SK-N-SH (cell line): ENCODE measurements around the gene AUTS2. TPM values are rescaled to one million over a fixed set of nuclear protein-coding genes. Genes with fewer than 3 reads are reported as not detected.

Experiments used
- CTCF ChIA-PET: fragments of 300-600, 350-600 bp; formaldehyde crosslinking; extraction: SDS; loops from one replicate; lab custom pipeline; 2021; lab: Yijun Ruan, JAX
- POLR2A ChIA-PET: fragments of 350-600 bp; sonication (Branson Sonifier 250); formaldehyde crosslinking; extraction: SDS; loops from one replicate; lab custom pipeline; 2020; ENCODE audit warnings: antibody characterized with exemption, inconsistent platforms; lab: Yijun Ruan, JAX
- DNase-seq: peaks from one replicate; pipeline ENCODE4 v3.0.0; 2012
- H2AFZ ChIP-seq: fragments of 200-600 bp; sonication (generic); 2 replicates; pipeline ENCODE4 v1.8.1; 2016; ENCODE audit warnings: antibody characterized with exemption, mild to moderate bottlenecking, low read depth
- H3F3A ChIP-seq: fragments of 200-600 bp; sonication (generic); replicated peaks from 2 replicates; pipeline ENCODE3; 2016; ENCODE audit warnings: antibody characterized with exemption, mild to moderate bottlenecking; ENCODE audit not compliant: insufficient read depth
- H3K27ac ChIP-seq, 2 experiments: fragments of 200-500 bp in 1 of 2; fragments of 200-600 bp in 1 of 2; sonication (Bioruptor generic) in 1 of 2; sonication (generic), shearing (Covaris generic) in 1 of 2; 2 replicates each; pipeline versions ENCODE4 v1.5.1 to v1.6.1; 2014 to 2016; ENCODE audit warnings: low read depth in 2 of 2, inconsistent platforms in 1 of 2, low read length in 1 of 2, mild to moderate bottlenecking in 1 of 2, mixed read lengths in 1 of 2
- H3K27me3 ChIP-seq: fragments of 200-600 bp; sonication (generic), shearing (Covaris generic); 2 replicates; pipeline ENCODE4 v1.6.1; 2016; ENCODE audit warnings: mixed run types; ENCODE audit not compliant: insufficient read depth
- H3K36me3 ChIP-seq, 2 experiments: fragments of 200-500 bp in 1 of 2; fragments of 200-600 bp in 1 of 2; sonication (Bioruptor generic) in 1 of 2; sonication (generic) in 1 of 2; replicated peaks in 1 of 2; 2 replicates each; pipeline versions ENCODE3 to v1.5.1; 2014 to 2016; ENCODE audit warnings: low read length in 1 of 2, mild to moderate bottlenecking in 1 of 2; ENCODE audit not compliant: insufficient read depth in 2 of 2, control insufficient read depth in 1 of 2
- H3K4me1 ChIP-seq, 2 experiments: fragments of 200-500 bp in 1 of 2; fragments of 200-600 bp in 1 of 2; sonication (Bioruptor generic) in 1 of 2; sonication (generic), shearing (Covaris generic) in 1 of 2; 2 replicates each; pipeline versions ENCODE4 v1.5.1 to v1.6.1; 2014 to 2016; ENCODE audit warnings: low read depth in 1 of 2, low read length in 1 of 2, mixed run types in 1 of 2; ENCODE audit not compliant: insufficient read depth in 2 of 2, control insufficient read depth in 1 of 2
- H3K4me2 ChIP-seq: fragments of 200-600 bp; sonication (generic), shearing (Covaris generic); 2 replicates; pipeline ENCODE4 v1.6.1; 2017; ENCODE audit warnings: mixed run types
- H3K4me3 ChIP-seq, 2 experiments: fragments of 200-500 bp in 1 of 2; fragments of 200-600 bp in 1 of 2; sonication (Bioruptor generic) in 1 of 2; sonication (generic), shearing (Covaris generic) in 1 of 2; 2 replicates each; pipeline versions ENCODE4 v1.5.1 to v1.8.1; 2014 to 2016; ENCODE audit warnings: low read depth in 2 of 2, inconsistent platforms in 1 of 2, low read length in 1 of 2, mild to moderate bottlenecking in 1 of 2, mixed read lengths in 1 of 2, moderate library complexity in 1 of 2
- H3K79me2 ChIP-seq: fragments of 200-600 bp; sonication (generic); 2 replicates; pipeline ENCODE4 v1.8.1; 2017; ENCODE audit warnings: mild to moderate bottlenecking; ENCODE audit not compliant: insufficient read depth
- H3K9ac ChIP-seq: fragments of 200-600 bp; sonication (generic); 2 replicates; pipeline ENCODE4 v1.6.1; 2017; ENCODE audit warnings: mixed run types
- H3K9me2 ChIP-seq: fragments of 200-600 bp; sonication (generic); 2 replicates; pipeline ENCODE4 v1.6.1; 2017; ENCODE audit warnings: mixed run types
- H3K9me3 ChIP-seq: fragments of 200-600 bp; sonication (generic); 2 replicates; pipeline ENCODE4 v1.6.1; 2017; ENCODE audit warnings: mixed run types, mild to moderate bottlenecking, moderate library complexity
- H4K20me1 ChIP-seq: fragments of 200-600 bp; sonication (generic); 2 replicates; pipeline ENCODE4 v1.6.1; 2017; ENCODE audit warnings: mild to moderate bottlenecking, mixed run types; ENCODE audit not compliant: insufficient read depth
- CHD2 ChIP-seq: fragments of 150-350 bp; IDR thresholded peaks from 2 replicates; pipeline ENCODE4 v1.6.1; 2018; ENCODE audit warnings: low read length; ENCODE audit not compliant: partially characterized antibody
- ELF1 ChIP-seq: IDR thresholded peaks from 2 replicates; pipeline ENCODE4 v1.4.0; 2012
- EP300 ChIP-seq, 2 experiments: IDR thresholded peaks; 2 replicates each; pipeline versions ENCODE4 v1.4.0 to v1.6.1; 2012; ENCODE audit warnings: borderline replicate concordance in 1 of 2, low read depth in 1 of 2, low read length in 1 of 2
- FOSL2 ChIP-seq: IDR thresholded peaks from 2 replicates; pipeline ENCODE4 v1.4.0; 2012; ENCODE audit warnings: low read depth, mild to moderate bottlenecking, moderate library complexity, borderline replicate concordance
- FOXJ3 ChIP-seq: sonication (generic); formaldehyde crosslinking; IDR thresholded peaks from 2 replicates; pipeline ENCODE4 v1.5.1; 2020; ENCODE audit warnings: mild to moderate bottlenecking, missing genetic modification reagents
- GATA2 ChIP-seq: sonication (generic); formaldehyde crosslinking; IDR thresholded peaks from 2 replicates; pipeline ENCODE4 v1.5.0; 2020; ENCODE audit warnings: mild to moderate bottlenecking, missing genetic modification reagents
- MXI1 ChIP-seq: IDR thresholded peaks from 2 replicates; pipeline ENCODE4 v1.6.1; 2012; ENCODE audit warnings: mild to moderate bottlenecking, low read depth, low read length, improper control_type of control experiment
- NFIC ChIP-seq: IDR thresholded peaks from 2 replicates; pipeline ENCODE4 v1.4.0; 2012; ENCODE audit warnings: borderline replicate concordance
- NRF1 ChIP-seq: IDR thresholded peaks from 2 replicates; pipeline ENCODE4 v1.6.1; 2012; ENCODE audit warnings: low read depth, mild to moderate bottlenecking, low read length
- POLR2AphosphoS5 ChIP-seq: IDR thresholded peaks from 2 replicates; pipeline ENCODE4 v1.6.1; 2012; ENCODE audit warnings: low read depth, low read length
- RAD21 ChIP-seq: IDR thresholded peaks from 2 replicates; pipeline ENCODE4 v1.6.1; 2012; ENCODE audit warnings: mild to moderate bottlenecking, low read length
- RFX5 ChIP-seq: IDR thresholded peaks from 2 replicates; pipeline ENCODE4 v1.6.1; 2012; ENCODE audit warnings: mild to moderate bottlenecking, improper control_type of control experiment, low read length
- RXRA ChIP-seq: IDR thresholded peaks from 2 replicates; pipeline ENCODE4 v1.4.0; 2012; ENCODE audit warnings: low read depth, mild to moderate bottlenecking, borderline replicate concordance
- TCF12 ChIP-seq: IDR thresholded peaks from 2 replicates; pipeline ENCODE4 v1.4.0; 2012
- WGBS: methylation state at CpG from one replicate; pipeline ENCODE4 v1.1.6; 2017; ENCODE audit warnings: low lambda C conversion rate; 5-methylcytosine and 5-hydroxymethylcytosine counted together
- polyA plus RNA-seq, 3 experiments: library from polyadenylated mRNA; depleted of rRNA; stranded (reverse); fragments of >200 nt; gene quantifications; 2 replicates each; pipeline ENCODE4 v1.2.3, GENCODE V29; 2012
- TF ChIP-seq, protein P1 (sequence below): IDR thresholded peaks from 2 replicates; pipeline ENCODE4 v1.4.0; 2012; ENCODE audit warnings: low read depth, borderline replicate concordance
- TF ChIP-seq, protein P2 (sequence below): fragments of 200-600 bp; sonication (generic); IDR thresholded peaks from 2 replicates; pipeline ENCODE4 v1.6.1; 2017; ENCODE audit warnings: antibody characterized with exemption, mild to moderate bottlenecking, moderate library complexity
- TF ChIP-seq, protein P3 (sequence below): IDR thresholded peaks from 2 replicates; pipeline ENCODE4 v1.4.0; 2012; ENCODE audit warnings: low read depth

AUTS2 gene
- polyA plus RNA-seq, 1 of the 3 experiments (the other 2 are of a cell fraction): 15.6 TPM

DNA sequence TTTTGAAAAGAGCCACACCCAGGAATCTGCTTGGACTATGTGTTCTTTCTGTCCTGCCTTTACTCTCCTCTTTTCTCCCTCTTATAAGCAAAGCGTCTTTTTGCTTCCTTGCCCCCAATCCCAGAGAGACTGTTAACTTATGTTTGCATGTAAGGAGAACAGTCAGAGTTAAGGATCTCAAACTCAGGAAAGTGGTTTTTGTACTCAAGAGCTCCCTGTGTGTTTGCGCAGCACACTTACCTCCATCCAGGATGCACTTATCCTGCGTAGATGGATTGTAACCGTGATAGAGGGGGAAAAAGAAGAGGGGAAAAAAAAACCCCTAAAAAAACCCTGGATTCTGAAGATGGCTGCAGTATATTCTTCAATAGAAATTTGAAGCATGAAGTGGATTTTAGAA is 228.9 kb downstream of the AUTS2 start:
- ChIA-PET POLR2A (no interaction called here), CTCF (interaction anchor here (0.7 to 1.9 kb wide), 8 partner anchors 9 to 428 kb away, joined by 3 to 15 read pairs (median 4); no protein-coding TSS in a partner anchor)
- Histone ChIP-seq H4K20me1 (no peaks in the 10 kb centered on the region), H3K36me3 (no peaks in the 10 kb centered on the region), H3K4me1 (peaks cover 10 to 26% of the 10 kb centered on the region in 2 experiments), H3K79me2 (no peaks in the 10 kb centered on the region), H3K4me3 (no peak overlapping the region), H3K9ac (no peak overlapping the region), H3K9me3 (peaks cover 6% of the 10 kb centered on the region; the same call in 1 of the 2 replicates), H2AFZ (no peak overlapping the region), H3F3A (peaks cover 4% of the 10 kb centered on the region), H3K27me3 (no peaks in the 10 kb centered on the region), H3K9me2 (no peaks in the 10 kb centered on the region), H3K4me2 (no peak overlapping the region), H3K27ac (no peak overlapping the region)
- TF ChIP-seq, protein P1, sequence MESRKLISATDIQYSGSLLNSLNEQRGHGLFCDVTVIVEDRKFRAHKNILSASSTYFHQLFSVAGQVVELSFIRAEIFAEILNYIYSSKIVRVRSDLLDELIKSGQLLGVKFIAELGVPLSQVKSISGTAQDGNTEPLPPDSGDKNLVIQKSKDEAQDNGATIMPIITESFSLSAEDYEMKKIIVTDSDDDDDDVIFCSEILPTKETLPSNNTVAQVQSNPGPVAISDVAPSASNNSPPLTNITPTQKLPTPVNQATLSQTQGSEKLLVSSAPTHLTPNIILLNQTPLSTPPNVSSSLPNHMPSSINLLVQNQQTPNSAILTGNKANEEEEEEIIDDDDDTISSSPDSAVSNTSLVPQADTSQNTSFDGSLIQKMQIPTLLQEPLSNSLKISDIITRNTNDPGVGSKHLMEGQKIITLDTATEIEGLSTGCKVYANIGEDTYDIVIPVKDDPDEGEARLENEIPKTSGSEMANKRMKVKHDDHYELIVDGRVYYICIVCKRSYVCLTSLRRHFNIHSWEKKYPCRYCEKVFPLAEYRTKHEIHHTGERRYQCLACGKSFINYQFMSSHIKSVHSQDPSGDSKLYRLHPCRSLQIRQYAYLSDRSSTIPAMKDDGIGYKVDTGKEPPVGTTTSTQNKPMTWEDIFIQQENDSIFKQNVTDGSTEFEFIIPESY: no peak
- TF ChIP-seq, protein P2, sequence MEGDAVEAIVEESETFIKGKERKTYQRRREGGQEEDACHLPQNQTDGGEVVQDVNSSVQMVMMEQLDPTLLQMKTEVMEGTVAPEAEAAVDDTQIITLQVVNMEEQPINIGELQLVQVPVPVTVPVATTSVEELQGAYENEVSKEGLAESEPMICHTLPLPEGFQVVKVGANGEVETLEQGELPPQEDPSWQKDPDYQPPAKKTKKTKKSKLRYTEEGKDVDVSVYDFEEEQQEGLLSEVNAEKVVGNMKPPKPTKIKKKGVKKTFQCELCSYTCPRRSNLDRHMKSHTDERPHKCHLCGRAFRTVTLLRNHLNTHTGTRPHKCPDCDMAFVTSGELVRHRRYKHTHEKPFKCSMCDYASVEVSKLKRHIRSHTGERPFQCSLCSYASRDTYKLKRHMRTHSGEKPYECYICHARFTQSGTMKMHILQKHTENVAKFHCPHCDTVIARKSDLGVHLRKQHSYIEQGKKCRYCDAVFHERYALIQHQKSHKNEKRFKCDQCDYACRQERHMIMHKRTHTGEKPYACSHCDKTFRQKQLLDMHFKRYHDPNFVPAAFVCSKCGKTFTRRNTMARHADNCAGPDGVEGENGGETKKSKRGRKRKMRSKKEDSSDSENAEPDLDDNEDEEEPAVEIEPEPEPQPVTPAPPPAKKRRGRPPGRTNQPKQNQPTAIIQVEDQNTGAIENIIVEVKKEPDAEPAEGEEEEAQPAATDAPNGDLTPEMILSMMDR: no peak
- TF ChIP-seq RFX5 (no peak), RAD21 (no peak), GATA2 (CRISPR knock-in tag) (no peak), NFIC (no peak), TCF12 (no peak), MXI1 (no peak), FOSL2 (no peak), CHD2 (no peak), ELF1 (no peak), EP300 (IDR thresholded peaks at IDR 0.05; ENCODE audit: borderline replicate concordance in 1 of 2, low read depth in 1 of 2, low read length in 1 of 2) (no peak), POLR2AphosphoS5 (no peak)
- TF ChIP-seq, protein P3, sequence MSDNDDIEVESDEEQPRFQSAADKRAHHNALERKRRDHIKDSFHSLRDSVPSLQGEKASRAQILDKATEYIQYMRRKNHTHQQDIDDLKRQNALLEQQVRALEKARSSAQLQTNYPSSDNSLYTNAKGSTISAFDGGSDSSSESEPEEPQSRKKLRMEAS: no peak
- no peak for DNase-seq
- WGBS: 96% methylated on average over 4 of the region's 4 CpGs

DNA sequence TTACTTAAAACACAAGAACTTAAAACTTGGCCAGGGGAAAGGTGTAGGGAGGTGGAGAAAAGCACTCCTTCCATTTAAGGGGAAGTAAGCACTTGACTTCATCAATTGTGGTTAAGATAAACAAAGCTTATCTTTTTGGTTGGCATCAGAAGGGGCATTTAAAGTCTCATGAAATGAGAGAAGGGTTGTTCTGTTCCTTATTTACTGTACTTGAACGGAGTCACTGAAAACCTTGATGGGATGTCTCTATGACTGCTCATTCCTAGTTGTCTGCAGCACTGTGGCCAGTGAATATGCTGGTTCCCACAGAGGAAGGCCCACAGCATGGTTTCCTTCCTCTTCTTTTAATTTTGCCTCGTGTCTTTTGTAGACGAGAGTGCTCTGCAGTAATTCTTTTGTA is 229.3 kb downstream of the AUTS2 start:
- no peak overlapping the region for H3K27ac ChIP-seq
- peaks cover 6% of the 10 kb centered on the region; the same call in 1 of the 2 replicates for H3K9me3 ChIP-seq
- no peak overlapping the region for H3K4me2 ChIP-seq
- H3K9ac ChIP-seq: no peak overlapping the region
- TF ChIP-seq NRF1 (no peak), FOXJ3 (CRISPR knock-in tag) (no peak), NFIC (no peak), FOSL2 (no peak), RXRA (no peak), RFX5 (no peak)
- no peaks in the 10 kb centered on the region for H3K9me2 ChIP-seq
- H3K4me3 ChIP-seq: no peak overlapping the region
- no peak for DNase-seq
- no peaks in the 10 kb centered on the region for H4K20me1 ChIP-seq
- no peaks in the 10 kb centered on the region for H3K27me3 ChIP-seq
- WGBS: 92% methylated on average over 3 of the region's 3 CpGs
- no peaks in the 10 kb centered on the region for H3K79me2 ChIP-seq
- peaks cover 6 to 26% of the 10 kb centered on the region in 2 experiments; a peak in 3 of 4 replicates for H3K4me1 ChIP-seq
- H3K36me3 ChIP-seq: no peaks in the 10 kb centered on the region
- POLR2A ChIA-PET: no interaction called here
- no peak overlapping the region for H2AFZ ChIP-seq
- H3F3A ChIP-seq: peaks cover 4% of the 10 kb centered on the region
- CTCF ChIA-PET: interaction anchor here (0.6 to 1.9 kb wide), 7 partner anchors 8 to 1014 kb away, joined by 3 to 15 read pairs (median 3); no protein-coding TSS in a partner anchor
